ENCODE results near the gene ADAMTS4.

- TF ChIP-seq CTCF (IDR thresholded peaks at IDR 0.05; ENCODE audit: borderline replicate concordance, extremely low read depth, low read length, poor library complexity, severe bottlenecking) (no peak), EZH2 (IDR thresholded peaks at IDR 0.05; ENCODE audit: borderline replicate concordance, low read depth, low read length, severe bottlenecking) (no peak)
These were observed 2.7 kb downstream of the ADAMTS4 start for GRCh38 chr1:161196111-161196510.
